ENCODE measurements around the gene RASGRF1. TPM values are rescaled to one million over a fixed set of nuclear protein-coding genes. Genes with fewer than 3 reads are reported as not detected.

Gene RASGRF1
- total and polyA plus RNA-seq, 2 donors (not counting 1 experiment from before 2014, with no cell fraction given) = 1.0 to 9.4 TPM

DNA sequence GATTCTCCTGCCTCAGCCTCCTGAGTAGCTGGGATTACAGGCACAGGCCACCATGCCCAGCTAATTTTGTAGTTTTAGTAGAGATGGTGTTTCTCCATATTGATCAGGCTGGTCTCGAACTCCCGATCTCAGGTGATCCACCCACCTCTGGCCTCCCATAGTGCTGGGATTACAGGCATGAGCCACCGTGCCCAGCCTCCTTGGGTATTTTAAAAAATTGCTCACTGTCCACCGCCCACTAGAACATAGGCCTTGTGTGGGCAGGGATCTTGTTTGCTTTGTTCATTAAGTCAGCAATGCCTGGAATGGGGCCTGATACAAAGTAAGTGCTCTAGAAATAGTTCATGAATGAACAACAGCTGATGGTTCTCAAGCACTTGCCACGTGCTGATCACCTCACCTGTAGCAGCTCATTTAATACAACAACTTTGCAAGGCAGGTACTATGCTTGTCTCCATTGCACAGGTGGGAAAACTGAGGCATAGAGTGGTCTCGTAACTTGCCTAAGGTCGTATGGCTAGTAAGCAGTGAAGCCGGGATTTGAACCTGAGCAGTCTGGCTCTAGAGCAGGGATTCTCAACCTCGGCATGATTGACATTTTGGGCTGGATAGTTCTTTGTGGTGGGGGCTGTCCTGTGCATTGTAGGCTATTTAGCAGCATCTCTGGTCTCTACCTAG is 133.0 kb downstream of the RASGRF1 start:
- Histone ChIP-seq H3K4me3 (ENCODE audit: control extremely low read depth in 1 of 5, extremely low read depth in 1 of 5, insufficient read depth in 1 of 5, low read depth in 2 of 5, low read length in 4 of 5) (no peak overlapping the region), H3K36me3 (replicated peaks in 1 of 2; ENCODE audit: control extremely low read depth in 1 of 2, control insufficient read depth in 1 of 2, extremely low read depth in 1 of 2, insufficient read depth in 2 of 2, low read length in 1 of 2) (no peaks in the 10 kb centered on the region), H3K27me3 (replicated peaks in 1 of 4; ENCODE audit: control extremely low read depth in 1 of 4, control insufficient read depth in 3 of 4, insufficient read depth in 4 of 4, low read length in 3 of 4) (no peaks in the 10 kb centered on the region), H3K79me2 (ENCODE audit: control insufficient read depth, insufficient read depth, low read length) (no peaks in the 10 kb centered on the region), H4K20me1 (ENCODE audit: control insufficient read depth, insufficient read depth, low read length, poor library complexity, severe bottlenecking) (no peaks in the 10 kb centered on the region), H3K9ac (ENCODE audit: low read length) (no peak overlapping the region), H3K4me1 (ENCODE audit: control insufficient read depth in 2 of 2, insufficient read depth in 2 of 2, low read length in 2 of 2) (peaks cover 0 to under 1% of the 10 kb centered on the region in 2 donors), H3K9me3 (ENCODE audit: control extremely low read depth in 1 of 3, control insufficient read depth in 2 of 3, insufficient read depth in 1 of 3, low read length in 2 of 3) (peaks cover 0 to 6% (median 0%) of the 10 kb centered on the region in 3 donors), H3K27ac (ENCODE audit: low read length in 2 of 2) (no peak overlapping the region), H3K4me2 (replicated peaks; ENCODE audit: low read depth, low read length, poor library complexity, severe bottlenecking) (no peak overlapping the region), H2AFZ (ENCODE audit: insufficient read depth, low read depth, low read length, poor library complexity, severe bottlenecking) (no peak overlapping the region)
- peaks cover 4% of the 10 kb centered on the region for H3K4me1 Mint-ChIP-seq
- H3K4me3 Mint-ChIP-seq = no peak overlapping the region
- no peak for ATAC-seq (ENCODE audit: low read depth)
- no peak for DNase-seq
- ChIA-PET POLR2A (no interaction called here), CTCF (interaction anchor here (2.1 kb wide), 1 partner anchor 21 kb away, joined by 5 read pairs; no protein-coding TSS in a partner anchor)
- no peaks in the 10 kb centered on the region for H3K9me3 Mint-ChIP-seq (ENCODE audit: insufficient read depth)
- no peaks in the 10 kb centered on the region for H3K27me3 Mint-ChIP-seq
- 94% methylated on average over 6 of the region's 9 CpGs for WGBS (ENCODE audit: insufficient coverage)
- TF ChIP-seq CTCF (IDR thresholded peaks at IDR 0.05) (no peak), EZH2 (IDR thresholded peaks at IDR 0.05; ENCODE audit: borderline replicate concordance, insufficient read depth, low read depth, low read length, poor library complexity, severe bottlenecking) (no peak)
- H3K27ac Mint-ChIP-seq = no peak overlapping the region
- intact Hi-C loops (cut with micrococcal nuclease) = no loop called here

DNA sequence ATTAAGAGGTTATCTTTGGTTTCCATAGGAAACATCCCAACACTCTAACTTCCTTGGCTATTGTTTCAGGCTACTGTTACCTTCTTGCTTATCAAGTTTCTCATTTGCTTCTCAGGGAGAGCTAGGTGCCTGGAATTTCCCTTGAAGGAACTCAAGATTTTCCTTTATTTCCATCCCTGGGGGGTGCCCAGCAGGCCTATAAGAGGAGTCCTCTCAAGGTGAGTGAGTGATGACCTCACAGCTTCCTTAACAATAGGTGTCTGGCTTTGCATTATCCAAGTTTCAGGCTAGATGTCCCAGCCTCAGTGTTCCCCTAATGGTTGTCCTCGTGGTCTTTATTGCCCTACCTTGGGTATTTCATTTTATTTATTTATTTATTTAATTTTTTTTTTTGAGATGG is 133.6 kb downstream of the RASGRF1 start:
- H2AFZ ChIP-seq (ENCODE audit: insufficient read depth, low read depth, low read length, poor library complexity, severe bottlenecking) = no peak overlapping the region
- no peaks in the 10 kb centered on the region for H4K20me1 ChIP-seq (ENCODE audit: control insufficient read depth, insufficient read depth, low read length, poor library complexity, severe bottlenecking)
- H3K27me3 Mint-ChIP-seq = no peaks in the 10 kb centered on the region
- no peak overlapping the region for H3K4me3 ChIP-seq (ENCODE audit: control extremely low read depth in 1 of 5, extremely low read depth in 1 of 5, insufficient read depth in 1 of 5, low read depth in 2 of 5, low read length in 4 of 5)
- no peaks in the 10 kb centered on the region for H3K36me3 ChIP-seq (replicated peaks in 1 of 2; ENCODE audit: control extremely low read depth in 1 of 2, control insufficient read depth in 1 of 2, extremely low read depth in 1 of 2, insufficient read depth in 2 of 2, low read length in 1 of 2)
- DNase-seq (no peak), ATAC-seq (ENCODE audit: low read depth) (no peak)
- no peak overlapping the region for H3K27ac ChIP-seq (ENCODE audit: low read length in 2 of 2)
- no peak overlapping the region for H3K9ac ChIP-seq (ENCODE audit: low read length)
- H3K79me2 ChIP-seq (ENCODE audit: control insufficient read depth, insufficient read depth, low read length) = no peaks in the 10 kb centered on the region
- POLR2A ChIA-PET = no interaction called here
- H3K4me2 ChIP-seq (replicated peaks; ENCODE audit: low read depth, low read length, poor library complexity, severe bottlenecking) = no peak overlapping the region
- H3K9me3 ChIP-seq (ENCODE audit: control extremely low read depth in 1 of 3, control insufficient read depth in 2 of 3, insufficient read depth in 1 of 3, low read length in 2 of 3) = peaks cover 0 to 6% (median 0%) of the 10 kb centered on the region in 3 donors
- WGBS (ENCODE audit: insufficient coverage) = no CpG with 5 or more reads among the region's 1 CpG
- H3K27ac Mint-ChIP-seq = no peak overlapping the region
- no peak overlapping the region for H3K4me3 Mint-ChIP-seq
- no peak for TF ChIP-seq CTCF (IDR thresholded peaks at IDR 0.05)
- TF ChIP-seq EZH2 (IDR thresholded peaks at IDR 0.05; ENCODE audit: borderline replicate concordance, insufficient read depth, low read depth, low read length, poor library complexity, severe bottlenecking) = no peak
- no peaks in the 10 kb centered on the region for H3K27me3 ChIP-seq (replicated peaks in 1 of 4; ENCODE audit: control extremely low read depth in 1 of 4, control insufficient read depth in 3 of 4, insufficient read depth in 4 of 4, low read length in 3 of 4)
- H3K4me1 ChIP-seq (ENCODE audit: control insufficient read depth in 2 of 2, insufficient read depth in 2 of 2, low read length in 2 of 2) = peaks cover 2 to 6% of the 10 kb centered on the region in 2 donors
- H3K4me1 Mint-ChIP-seq = peaks cover 10% of the 10 kb centered on the region
- CTCF ChIA-PET = interaction anchor here (0.6 to 2.1 kb wide), 2 partner anchors 19 to 22 kb away, joined by 3 to 5 read pairs; no protein-coding TSS in a partner anchor
- no peaks in the 10 kb centered on the region for H3K9me3 Mint-ChIP-seq (ENCODE audit: insufficient read depth)
- intact Hi-C loops (cut with micrococcal nuclease) = no loop called here

All from B cell (primary cell).